Measurements from ENCODE around the gene PLCXD1.

DNA sequence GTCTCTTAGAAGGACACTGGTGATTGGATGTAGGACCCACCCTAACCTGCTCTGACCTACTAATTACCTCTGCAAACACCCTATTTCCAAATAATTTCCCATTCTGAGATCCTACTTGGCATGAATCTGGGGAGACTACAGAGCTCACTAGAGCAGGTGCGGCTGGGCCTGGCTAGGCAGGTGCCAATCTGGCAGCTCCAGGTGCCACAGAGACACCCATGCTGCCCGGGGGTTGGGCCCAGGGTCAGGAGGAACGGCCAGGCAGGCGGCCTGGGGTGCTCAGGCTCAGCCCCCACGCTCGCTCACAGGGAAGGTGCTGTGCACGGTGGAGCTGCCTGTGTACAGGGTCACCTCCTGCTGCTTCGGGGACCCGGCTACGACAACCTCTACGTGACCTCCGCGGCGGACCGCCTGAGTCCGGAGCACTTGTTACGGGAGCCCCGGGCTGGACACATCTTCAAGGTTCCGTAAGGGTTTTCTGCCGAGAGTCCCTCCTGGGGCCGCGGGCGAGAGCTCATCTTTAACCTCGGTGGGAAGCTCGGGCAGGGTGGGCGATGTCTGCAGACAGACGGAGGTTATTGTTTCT, 26.5 kb upstream of the PLCXD1 start:
- TF ChIP-seq, protein P1, sequence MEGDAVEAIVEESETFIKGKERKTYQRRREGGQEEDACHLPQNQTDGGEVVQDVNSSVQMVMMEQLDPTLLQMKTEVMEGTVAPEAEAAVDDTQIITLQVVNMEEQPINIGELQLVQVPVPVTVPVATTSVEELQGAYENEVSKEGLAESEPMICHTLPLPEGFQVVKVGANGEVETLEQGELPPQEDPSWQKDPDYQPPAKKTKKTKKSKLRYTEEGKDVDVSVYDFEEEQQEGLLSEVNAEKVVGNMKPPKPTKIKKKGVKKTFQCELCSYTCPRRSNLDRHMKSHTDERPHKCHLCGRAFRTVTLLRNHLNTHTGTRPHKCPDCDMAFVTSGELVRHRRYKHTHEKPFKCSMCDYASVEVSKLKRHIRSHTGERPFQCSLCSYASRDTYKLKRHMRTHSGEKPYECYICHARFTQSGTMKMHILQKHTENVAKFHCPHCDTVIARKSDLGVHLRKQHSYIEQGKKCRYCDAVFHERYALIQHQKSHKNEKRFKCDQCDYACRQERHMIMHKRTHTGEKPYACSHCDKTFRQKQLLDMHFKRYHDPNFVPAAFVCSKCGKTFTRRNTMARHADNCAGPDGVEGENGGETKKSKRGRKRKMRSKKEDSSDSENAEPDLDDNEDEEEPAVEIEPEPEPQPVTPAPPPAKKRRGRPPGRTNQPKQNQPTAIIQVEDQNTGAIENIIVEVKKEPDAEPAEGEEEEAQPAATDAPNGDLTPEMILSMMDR (IDR thresholded peaks at IDR 0.05), result no peak
- TF ChIP-seq USF2 (IDR thresholded peaks at IDR 0.05), result no peak
- no peak for TF ChIP-seq KDM1A (IDR thresholded peaks at IDR 0.05; ENCODE audit: low read depth)
- TF ChIP-seq CBX8 (IDR thresholded peaks at IDR 0.05), result no peak
- TF ChIP-seq POLR2AphosphoS2 (conservative IDR thresholded peaks at IDR 0.05; ENCODE audit: low read length), result no peak

All from A549 (cell line).